Left cardiac atrium (tissue), 4 donors: ENCODE measurements around the gene CMIP. TPM values are rescaled to one million over a fixed set of nuclear protein-coding genes. Genes with fewer than 3 reads are reported as not detected.
A peak's percentile ranks its signal among the peaks of the same experiment; 100 is the strongest.

Experiments
- ATAC-seq, 2 donors: fragments of 200-7000 bp; cut with Tn5 transposase; one replicate each; pipeline ENCODE4 v1.9.1; 2020; ENCODE audit warnings: mild to moderate bottlenecking in 2 of 2, moderate library complexity in 2 of 2
- DNase-seq: peaks from one replicate; pipeline ENCODE4 v3.0.0-alpha.2; 2020
- intact Hi-C, 2 donors: fragments of 100-400 bp; cut with DNase I; formaldehyde crosslinking; loops; one replicate each; pipeline versions ENCODE4 v1.14.1 to v1.15.1; 2022 to 2023
- total RNA-seq, 2 donors: library from RNA; stranded (reverse); fragmentation: NEBNext Ultra II Directional; extraction: Animal tissue kit (Norgen Biotek cat#: 25700); gene quantifications; one replicate each; pipeline ENCODE4 v1.2.1, GENCODE V29; 2021
- donor health status: DM: no; HTN: yes; CAD: no.
- donor health status: DM: no; HTN: yes; CAD: no; lungs with severe emphysema.
- donor health status: DM: yes; HTN: yes; CAD: no.
- donor health status: Dilated cardiomyopathy.

CMIP gene
- total RNA-seq, 2 donors from 2014 or later: 18.1 to 34.9 TPM

- intact Hi-C loops: no loop called here
- ATAC-seq: no peak
- DNase-seq: no peak
These were observed 12.1 kb downstream of the CMIP start for GRCh38 chr16:81456523-81457325.

GRCh38 chr16:81457326-81458133 lies 12.9 kb downstream of the CMIP start:
- DNase-seq: no peak
- intact Hi-C loops: no loop called here
- peak; percentile 50 to 71 for ATAC-seq

DNA sequence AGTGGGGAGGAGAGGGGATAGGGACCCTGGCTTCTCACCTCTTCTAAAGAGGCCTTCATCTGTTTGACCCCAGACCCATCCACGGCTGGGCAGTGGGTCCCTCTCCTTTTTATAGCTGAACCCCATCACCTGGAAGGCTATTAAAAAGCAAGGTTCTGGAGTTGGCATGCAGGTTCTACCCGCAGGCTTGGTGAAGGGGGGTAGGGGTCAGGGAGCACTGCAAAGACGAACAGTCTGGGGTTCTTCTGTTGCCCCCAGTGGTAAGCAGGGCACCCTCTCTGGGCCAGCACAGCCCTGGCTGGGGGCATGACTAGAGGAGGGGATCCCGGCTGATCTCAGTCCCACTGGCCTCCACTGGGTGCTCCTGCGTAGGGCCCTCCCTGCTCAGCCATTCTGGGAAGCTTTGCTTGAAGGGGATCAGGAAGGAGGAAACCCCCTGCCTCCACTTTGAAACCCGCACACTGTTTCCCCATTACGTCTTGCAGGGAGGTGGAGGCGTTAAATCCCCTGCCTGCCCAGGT lies 13.6 kb downstream of the CMIP start:
- DNase-seq: no peak
- no peak for ATAC-seq
- intact Hi-C loops: no loop called here

DNA sequence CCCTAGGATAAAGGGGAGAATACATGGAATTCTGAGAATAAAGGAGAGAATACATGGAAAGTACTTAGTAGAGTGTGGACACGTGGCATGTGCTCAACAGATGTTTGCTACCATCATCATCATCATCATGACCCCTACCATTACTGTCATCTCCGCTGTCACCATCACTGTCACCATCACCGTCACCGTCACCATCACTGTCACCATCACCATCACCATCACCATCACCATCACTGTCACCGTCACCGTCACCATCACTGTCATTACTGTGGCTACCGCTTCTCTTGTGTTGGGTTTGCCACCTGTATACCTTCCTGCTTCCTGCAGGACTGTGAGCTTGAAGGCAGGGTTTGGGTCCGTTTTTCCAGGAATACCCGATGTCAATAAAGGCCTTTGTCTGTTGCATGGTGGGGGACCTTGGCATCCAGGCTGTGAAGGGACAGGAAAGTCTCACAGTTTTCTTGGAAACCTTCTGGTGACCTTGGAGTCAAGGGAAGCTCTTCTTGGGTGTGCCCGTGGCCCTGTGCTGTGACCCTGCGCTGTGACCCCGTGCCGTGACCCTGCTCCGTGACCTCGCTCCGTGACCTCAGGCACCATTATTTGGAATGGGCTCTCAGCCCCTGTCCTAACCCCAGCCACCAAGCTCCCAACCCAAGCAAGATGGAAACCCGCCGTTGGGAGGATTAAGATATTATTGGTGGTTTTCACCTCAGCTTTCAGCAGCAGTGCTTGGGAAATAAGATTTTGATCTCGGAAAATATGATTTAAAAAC lies 14.4 kb downstream of the CMIP start:
- DNase-seq (no peak), ATAC-seq (no peak)
- intact Hi-C loops: no loop called here

DNA sequence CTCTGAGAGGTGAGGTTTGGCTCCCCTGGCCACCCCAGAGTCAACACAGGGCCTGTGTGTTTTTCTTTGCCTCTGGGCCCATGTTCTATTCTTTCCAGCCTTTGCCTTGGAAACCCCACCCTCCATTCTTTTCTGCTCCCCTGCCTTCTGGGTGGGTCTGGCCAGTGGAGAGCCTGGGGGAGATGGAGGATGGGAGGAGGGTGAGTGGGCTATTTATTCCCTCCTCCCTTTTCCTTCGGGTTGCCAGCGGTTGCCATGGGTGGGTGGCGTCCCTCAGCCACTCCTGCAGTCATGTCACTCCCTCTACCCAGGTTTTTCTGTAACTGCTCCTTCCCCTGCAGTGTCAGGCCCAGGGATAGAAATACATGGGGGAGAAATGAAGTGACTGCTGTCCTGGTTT lies 15.5 kb downstream of the CMIP start:
- ATAC-seq (peak in 1 of 2 donors; percentile 8), DNase-seq (no peak)
- intact Hi-C loops: loop anchor here in 1 of 2 donors (5.0 kb wide), 1 partner anchor 37 kb away; no protein-coding TSS in a partner anchor

GRCh38 chr16:81461243-81461642 lies 16.6 kb downstream of the CMIP start:
- ATAC-seq (no peak), DNase-seq (no peak)
- intact Hi-C loops: loop anchor here in 1 of 2 donors (5.0 kb wide), 1 partner anchor 36 kb away; no protein-coding TSS in a partner anchor

DNA sequence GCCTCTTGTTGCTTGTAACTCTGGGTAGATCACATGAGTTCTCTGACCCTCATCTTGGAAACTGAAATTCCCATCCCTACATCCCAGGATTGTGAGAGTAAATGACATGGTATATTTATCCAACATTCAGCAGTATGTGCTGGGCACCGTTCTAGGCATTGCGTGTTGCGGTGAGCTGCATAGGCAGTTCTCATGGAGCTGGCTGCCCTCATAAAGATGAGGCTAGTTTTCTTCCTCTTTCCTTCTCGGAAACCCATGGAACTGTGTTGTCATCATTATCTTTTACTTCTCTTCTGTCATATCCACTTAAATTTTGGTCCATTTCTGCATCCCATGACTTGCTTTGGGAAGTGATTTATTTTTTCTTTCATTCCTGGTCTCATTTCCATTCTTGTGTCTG lies 17.2 kb downstream of the CMIP start:
- ATAC-seq: peak in 1 of 2 donors; percentile 14
- intact Hi-C loops: loop anchor here in 1 of 2 donors (5.0 kb wide), 1 partner anchor 36 kb away; no protein-coding TSS in a partner anchor
- DNase-seq: no peak

GRCh38 chr16:81462683-81463082 lies 18.1 kb downstream of the CMIP start:
- ATAC-seq (no peak), DNase-seq (no peak)
- intact Hi-C loops: loop anchor here in 1 of 2 donors (5.0 kb wide), 1 partner anchor 35 kb away; no protein-coding TSS in a partner anchor

- ATAC-seq (peak in 1 of 2 donors; percentile 22), DNase-seq (no peak)
- intact Hi-C loops: loop anchor here in 1 of 2 donors (5.0 kb wide), 1 partner anchor 34 kb away; no protein-coding TSS in a partner anchor
These were observed 18.8 kb downstream of the CMIP start for GRCh38 chr16:81463296-81463890.

DNA sequence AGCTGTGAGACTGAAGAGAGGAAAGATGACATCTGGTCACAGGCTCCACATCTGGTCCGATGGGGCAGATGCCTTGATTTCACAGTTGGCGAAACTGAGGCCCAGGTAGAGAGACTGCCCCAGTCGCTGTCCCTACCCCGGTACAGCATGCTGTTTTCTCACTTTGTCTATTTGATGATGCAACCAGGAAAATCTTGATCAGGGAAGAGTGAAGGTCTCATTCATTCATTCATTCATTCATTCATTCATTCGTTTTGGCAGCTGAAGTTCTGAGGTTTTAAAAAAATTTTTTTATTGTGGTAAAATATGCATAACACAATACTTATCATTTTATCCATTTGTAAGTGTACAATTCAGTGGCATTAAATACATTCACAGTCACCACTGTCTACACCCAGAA lies 19.7 kb downstream of the CMIP start:
- intact Hi-C loops: loop anchor here in 1 of 2 donors (5.0 kb wide), 1 partner anchor 33 kb away; no protein-coding TSS in a partner anchor
- ATAC-seq: no peak
- DNase-seq: no peak

GRCh38 chr16:81465375-81465943 lies 20.9 kb downstream of the CMIP start:
- no peak for ATAC-seq
- DNase-seq: no peak
- intact Hi-C loops: no loop called here

DNA sequence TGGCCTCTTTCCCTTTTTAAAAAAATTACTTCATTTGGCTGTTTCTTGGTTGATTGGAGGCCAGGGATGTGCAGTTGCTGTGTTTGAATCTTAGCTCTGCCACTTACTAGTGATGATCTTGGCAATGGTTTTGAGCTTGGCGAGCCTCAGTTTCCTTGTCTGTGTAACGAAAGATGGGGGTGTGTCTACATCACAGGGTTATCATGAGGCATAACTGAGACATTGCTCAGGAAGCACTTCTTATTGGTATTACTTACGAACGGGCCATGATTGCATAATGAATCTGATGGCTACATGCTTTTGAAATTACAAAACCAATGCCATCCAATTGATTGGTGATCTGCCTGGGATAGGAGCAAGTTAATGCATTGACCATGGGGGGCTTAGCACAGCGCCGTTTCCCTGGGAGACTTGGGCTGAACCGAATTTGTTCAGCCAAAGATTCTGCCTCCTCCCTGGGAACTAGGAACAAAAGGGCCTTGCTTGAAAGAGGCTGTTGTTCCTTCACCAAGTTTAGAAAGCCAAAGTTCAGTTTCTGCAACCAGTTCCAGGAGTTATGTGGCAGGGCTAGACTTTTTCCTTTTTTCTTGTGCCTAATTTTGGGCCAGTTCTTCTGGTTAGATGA lies 21.9 kb downstream of the CMIP start:
- ATAC-seq: peak in 1 of 2 donors; percentile 21
- DNase-seq: no peak
- intact Hi-C loops: no loop called here

- ATAC-seq: no peak
- intact Hi-C loops: no loop called here
- no peak for DNase-seq
These were observed 22.5 kb downstream of the CMIP start for GRCh38 chr16:81467072-81467471.

DNA sequence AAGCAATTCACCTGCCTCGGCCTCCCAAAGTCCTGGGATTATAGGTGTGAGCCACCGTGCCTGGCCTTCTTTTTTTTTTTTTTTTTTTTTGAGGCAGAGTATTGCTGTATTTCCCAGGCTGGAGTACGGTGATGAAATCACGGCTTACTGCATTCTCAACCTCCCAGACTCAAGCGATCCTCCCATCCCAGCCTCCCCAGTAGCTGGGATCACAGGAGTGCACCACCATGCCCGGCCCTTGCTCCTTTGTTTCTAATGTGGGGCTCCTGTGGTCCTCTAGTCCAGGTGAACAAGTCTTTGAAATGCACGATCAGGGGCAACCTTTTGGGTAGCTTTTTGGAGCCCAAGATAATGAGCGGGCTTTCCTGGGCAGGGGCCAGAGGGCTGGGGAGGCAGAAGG lies 23.2 kb downstream of the CMIP start:
- no peak for ATAC-seq
- DNase-seq: no peak
- intact Hi-C loops: no loop called here

GRCh38 chr16:81468269-81468902 lies 23.8 kb downstream of the CMIP start:
- intact Hi-C loops: no loop called here
- ATAC-seq (no peak), DNase-seq (no peak)

GRCh38 chr16:81469183-81469677 lies 24.6 kb downstream of the CMIP start:
- ATAC-seq: no peak
- intact Hi-C loops: no loop called here
- DNase-seq: no peak
